Mesothelial cell of epicardium (in vitro differentiated cells): ENCODE results near the gene HOXC11. TPM values are rescaled to one million over a fixed set of nuclear protein-coding genes. Genes with fewer than 3 reads are reported as not detected.

Source experiments
- DNase-seq, 2 experiments: peaks; one replicate each; pipeline ENCODE4 v3.0.0; 2021; ENCODE audit warnings: low spot score in 2 of 2; ENCODE audit not compliant: unreplicated experiment in 2 of 2
- H3K27ac Mint-ChIP-seq: 2 replicates; pipeline ENCODE4 v1.8.0; 2021; ENCODE audit warnings: mixed read lengths
- H3K27me3 Mint-ChIP-seq: 2 replicates; pipeline ENCODE4 v1.8.0; 2021; ENCODE audit warnings: low read depth, mixed read lengths
- H3K36me3 Mint-ChIP-seq: 2 replicates; pipeline ENCODE4 v1.8.0; 2021; ENCODE audit warnings: mixed read lengths
- H3K4me1 Mint-ChIP-seq: 2 replicates; pipeline ENCODE4 v1.8.0; 2021; ENCODE audit warnings: mixed read lengths
- H3K4me3 Mint-ChIP-seq: 2 replicates; pipeline ENCODE4 v1.8.0; 2021; ENCODE audit warnings: mild to moderate bottlenecking, moderate library complexity, mixed read lengths
- H3K9me3 Mint-ChIP-seq: 2 replicates; pipeline ENCODE4 v1.8.0; 2021; ENCODE audit warnings: mixed read lengths
- CTCF ChIP-seq: fragments of 200-600 bp; sonication (generic); IDR thresholded peaks from one replicate; pipeline ENCODE4 v1.5.0; 2021; ENCODE audit warnings: antibody characterized with exemption; ENCODE audit not compliant: unreplicated experiment
- total RNA-seq: library from RNA; stranded (reverse); gene quantifications from 3 replicates; pipeline ENCODE4 v1.2.1, GENCODE V29; 2021

The HOXC11 gene
- total RNA-seq, 1 donor from 2014 or later: 0.60 TPM

GRCh38 chr12:54004063-54004840, 31.3 kb downstream of the HOXC11 start:
- H3K9me3 Mint-ChIP-seq: no peaks in the 10 kb centered on the region
- TF ChIP-seq CTCF: no peak
- DNase-seq: no peak
- H3K4me3 Mint-ChIP-seq: no peak overlapping the region
- H3K27me3 Mint-ChIP-seq: peaks cover 96% of the 10 kb centered on the region
- peaks cover 3% of the 10 kb centered on the region for H3K36me3 Mint-ChIP-seq
- H3K27ac Mint-ChIP-seq: no peak overlapping the region
- H3K4me1 Mint-ChIP-seq: peaks cover 28% of the 10 kb centered on the region

GRCh38 chr12:54004841-54005530, 32.1 kb downstream of the HOXC11 start:
- no peak for DNase-seq
- H3K36me3 Mint-ChIP-seq: peaks cover 3% of the 10 kb centered on the region
- peak overlapping the region; percentile 8 for H3K27ac Mint-ChIP-seq
- H3K4me1 Mint-ChIP-seq: peaks cover 34% of the 10 kb centered on the region
- peaks cover 96% of the 10 kb centered on the region for H3K27me3 Mint-ChIP-seq
- no peaks in the 10 kb centered on the region for H3K9me3 Mint-ChIP-seq
- peak overlapping the region; percentile 71 for H3K4me3 Mint-ChIP-seq
- TF ChIP-seq CTCF: no peak

- TF ChIP-seq CTCF: no peak
- Mint-ChIP-seq H3K36me3 (peaks cover 3% of the 10 kb centered on the region), H3K27me3 (peaks cover 96% of the 10 kb centered on the region), H3K27ac (peak overlapping the region; percentile 8), H3K4me3 (peak overlapping the region; percentile 71), H3K9me3 (no peaks in the 10 kb centered on the region), H3K4me1 (peaks cover 36% of the 10 kb centered on the region)
- no peak for DNase-seq
Measured at GRCh38 chr12:54005531-54005852, 32.6 kb downstream of the HOXC11 start.

- peak overlapping the region; percentile 71 for H3K4me3 Mint-ChIP-seq
- peaks cover 3% of the 10 kb centered on the region for H3K36me3 Mint-ChIP-seq
- no peaks in the 10 kb centered on the region for H3K9me3 Mint-ChIP-seq
- peak; percentile 99 for TF ChIP-seq CTCF
- DNase-seq: peak; percentile 80 to 95
- peak overlapping the region; percentile 79 for H3K27ac Mint-ChIP-seq
- peaks cover 40% of the 10 kb centered on the region for H3K4me1 Mint-ChIP-seq
- peaks cover 96% of the 10 kb centered on the region for H3K27me3 Mint-ChIP-seq
Measured at GRCh38 chr12:54005853-54006558, 33.1 kb downstream of the HOXC11 start.

- no peak for DNase-seq
- Mint-ChIP-seq H3K4me3 (peak overlapping the region; percentile 71), H3K4me1 (peaks cover 46% of the 10 kb centered on the region), H3K9me3 (no peaks in the 10 kb centered on the region), H3K27me3 (peaks cover 96% of the 10 kb centered on the region), H3K36me3 (peaks cover 4% of the 10 kb centered on the region), H3K27ac (peak overlapping the region; percentile 26)
- TF ChIP-seq CTCF: no peak
Measured at GRCh38 chr12:54006559-54007220, 33.8 kb downstream of the HOXC11 start.
